ENCODE data around the gene CDH8.
A peak's percentile ranks its signal among the peaks of the same experiment; 100 is the strongest.
"Not testable (repeated sequence)": the region's sequence is repeated elsewhere in the genome, so short reads cannot be mapped to it uniquely, and the experiment has no call there.

CDH8 gene

GRCh38 chr16:61934601-61935000 is 101.6 kb downstream of the CDH8 start:
- DNase-seq (ENCODE audit: low spot score): no peak

DNA sequence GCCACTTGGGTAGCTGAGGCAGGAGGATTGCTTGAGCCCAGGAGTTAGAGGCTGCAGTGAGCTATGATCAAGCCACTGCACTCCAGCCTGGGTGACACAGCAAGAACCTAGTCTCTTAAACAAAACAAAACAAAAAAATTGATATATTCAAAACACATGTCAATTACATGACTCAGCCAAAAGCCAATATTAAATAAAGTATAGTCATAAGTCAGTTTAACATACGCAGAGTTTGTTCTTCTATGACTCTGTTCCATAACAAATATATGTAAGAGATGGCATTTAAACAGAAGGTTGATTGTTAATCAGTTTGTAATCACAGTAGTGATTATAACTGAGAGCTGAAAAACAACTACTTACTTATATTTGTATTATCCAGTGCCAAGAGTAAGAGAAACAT is 106.5 kb downstream of the CDH8 start:
- DNase-seq (ENCODE audit: low spot score): no peak

DNA sequence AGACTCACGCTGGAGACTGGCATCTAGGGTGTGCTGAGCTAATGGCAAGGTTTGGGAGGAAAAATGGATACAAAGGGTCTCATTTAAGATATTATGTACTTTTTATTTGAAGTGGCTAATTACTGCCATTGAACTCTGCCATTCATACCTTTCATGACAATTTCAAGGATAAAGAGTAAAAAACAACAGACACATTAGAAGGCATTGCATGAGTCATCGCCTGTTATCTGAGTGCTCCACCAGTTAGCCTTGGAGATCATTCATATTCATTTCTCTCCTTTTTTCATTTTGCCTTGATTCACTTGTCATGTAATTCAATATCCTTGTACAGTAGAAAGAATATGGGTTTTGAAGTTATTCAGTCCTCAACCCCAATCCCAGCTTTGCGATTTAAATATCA is 109.5 kb downstream of the CDH8 start:
- no peak for DNase-seq (ENCODE audit: low spot score)

- no peak for DNase-seq (ENCODE audit: low spot score)
Measured at GRCh38 chr16:61923629-61924028, 112.6 kb downstream of the CDH8 start.

GRCh38 chr16:61921373-61921772 is 114.9 kb downstream of the CDH8 start:
- DNase-seq (ENCODE audit: low spot score): no peak

GRCh38 chr16:61917865-61918826 is 118.1 kb downstream of the CDH8 start:
- not testable (repeated sequence) for DNase-seq (ENCODE audit: low spot score)

DNA sequence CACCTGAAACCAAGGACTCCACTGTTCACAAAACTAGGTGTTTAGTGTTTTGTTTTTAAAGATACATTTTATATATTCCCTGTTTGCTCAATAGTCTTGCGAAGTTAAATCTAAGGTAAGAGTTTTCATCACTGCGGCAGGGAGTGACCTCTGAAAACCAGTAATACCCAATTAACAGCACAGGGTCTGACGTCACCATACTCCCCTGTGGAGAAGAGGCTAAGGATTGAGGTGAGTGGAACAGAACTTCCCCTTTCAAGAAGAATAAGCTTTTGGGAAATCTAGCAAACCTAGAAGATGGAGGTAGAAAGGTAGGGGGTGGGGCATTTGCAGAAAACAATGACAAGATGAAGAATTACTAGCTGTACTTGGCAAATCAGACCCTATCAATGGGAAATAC is 120.7 kb downstream of the CDH8 start:
- no peak for DNase-seq (ENCODE audit: low spot score)

DNA sequence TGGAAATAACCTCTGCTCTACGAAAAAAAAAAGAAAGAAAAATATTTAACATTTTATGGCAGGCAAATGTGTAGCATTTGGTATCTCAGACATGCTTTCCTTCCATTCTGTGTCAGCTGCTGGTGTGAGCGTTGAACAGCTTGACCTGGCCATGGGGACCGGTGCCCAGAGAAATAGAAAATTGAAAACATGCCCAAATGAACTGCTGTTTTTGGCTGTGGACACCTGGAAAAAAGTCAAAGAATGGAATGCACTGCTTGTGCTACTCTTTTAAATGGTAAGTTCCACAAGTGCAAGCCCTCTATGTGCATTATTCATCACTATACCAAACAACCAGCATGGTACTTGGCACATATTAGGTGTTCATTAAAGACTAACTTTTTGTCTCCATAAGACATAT is 127.2 kb downstream of the CDH8 start:
- DNase-seq (ENCODE audit: low spot score): no peak

DNA sequence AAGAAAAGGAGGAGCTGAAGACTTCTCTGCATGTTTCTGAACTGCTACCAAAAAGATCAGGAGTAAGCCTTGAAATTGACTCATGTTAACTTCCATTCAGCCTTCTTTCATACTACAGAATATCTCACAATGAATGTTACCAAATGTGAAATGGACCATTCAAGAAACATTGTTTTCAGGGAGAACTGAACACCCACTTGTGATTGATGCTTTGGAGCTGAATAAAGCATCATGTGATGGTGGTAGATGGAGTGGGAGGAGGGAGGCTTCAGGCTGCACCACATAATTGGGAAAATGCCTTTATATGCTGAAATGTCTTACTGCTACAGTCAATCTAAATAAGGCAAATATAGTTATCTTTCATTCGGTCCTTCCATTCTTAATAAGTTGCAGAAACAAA is 127.8 kb downstream of the CDH8 start:
- no peak for DNase-seq (ENCODE audit: low spot score)

DNA sequence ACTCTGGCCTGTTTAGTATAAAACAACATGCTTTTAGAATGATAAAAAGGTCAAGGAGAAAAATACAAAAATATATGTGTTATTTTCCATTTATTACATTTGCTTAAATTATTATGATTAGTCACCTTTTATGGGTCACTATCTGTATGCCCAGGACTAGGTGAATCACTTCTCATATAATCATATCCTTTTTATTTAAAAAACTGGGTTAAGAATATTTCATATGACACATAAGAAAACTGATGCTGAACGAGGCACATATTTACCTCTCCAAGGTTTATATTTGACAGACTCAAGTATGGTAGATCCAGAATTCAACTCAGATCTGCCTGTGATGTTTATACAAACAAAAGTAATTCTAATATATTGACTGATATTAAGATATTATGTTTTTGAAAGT is 134.5 kb downstream of the CDH8 start:
- no peak for DNase-seq (ENCODE audit: low spot score)

DNA sequence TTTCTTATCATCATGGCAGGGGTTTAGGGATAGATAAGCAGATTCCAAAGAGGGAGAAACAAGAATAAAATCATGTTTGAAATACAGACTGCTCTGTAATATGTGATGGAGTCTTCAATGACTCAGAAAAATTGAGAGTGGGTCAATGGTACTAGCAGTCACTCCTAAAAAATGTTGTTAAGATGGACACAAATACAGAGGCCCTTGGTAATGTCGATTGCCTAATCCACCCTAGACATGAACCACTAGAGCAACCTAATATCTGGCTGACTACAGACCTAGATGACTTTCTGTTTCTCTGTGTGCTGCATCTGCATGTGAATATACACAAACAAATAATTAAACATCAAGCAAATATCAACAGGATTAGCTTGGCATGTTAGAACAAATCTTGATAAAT is 135.8 kb downstream of the CDH8 start:
- no peak for DNase-seq (ENCODE audit: low spot score)

DNA sequence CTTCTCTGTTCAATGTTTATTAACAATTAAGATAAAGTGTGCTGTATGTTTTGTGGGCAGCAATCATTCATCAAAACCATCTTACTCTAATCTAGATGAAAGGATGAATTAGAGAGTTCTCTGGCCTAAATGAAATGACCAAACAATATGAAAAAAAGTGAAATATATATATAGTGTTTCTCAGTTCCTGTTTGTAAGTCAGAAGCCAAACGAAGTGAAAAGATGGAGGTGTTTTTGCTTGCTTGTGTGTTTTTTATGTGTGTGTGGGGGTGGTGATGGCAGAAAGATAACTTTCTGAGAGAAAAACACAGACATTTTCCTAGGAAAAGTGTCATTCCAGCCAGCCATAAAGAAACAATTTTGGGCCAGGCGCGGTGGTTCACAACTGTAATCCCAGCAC is 138.6 kb downstream of the CDH8 start:
- DNase-seq (ENCODE audit: low spot score): no peak

- DNase-seq (ENCODE audit: low spot score): no peak
Measured at GRCh38 chr16:61892531-61892930, 143.7 kb downstream of the CDH8 start.

DNA sequence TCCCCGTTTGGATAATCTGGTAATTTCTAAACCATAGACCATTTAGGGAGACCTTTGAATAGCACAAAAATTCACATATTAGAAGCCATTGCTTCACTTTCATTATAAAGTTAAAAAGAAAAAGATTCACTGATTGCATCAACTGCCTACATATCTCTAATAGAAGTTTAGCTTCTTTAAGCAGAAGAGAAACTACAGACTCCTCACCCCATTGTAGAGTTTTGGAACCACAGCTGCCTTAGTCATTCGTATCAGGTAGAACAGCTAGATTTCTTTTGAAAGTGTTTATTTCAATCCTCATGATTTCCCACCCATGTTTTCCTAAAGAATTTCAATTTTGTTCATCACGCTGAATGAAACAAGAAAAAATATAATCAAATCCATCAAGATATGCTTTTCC is 144.8 kb downstream of the CDH8 start:
- no peak for DNase-seq (ENCODE audit: low spot score)

DNA sequence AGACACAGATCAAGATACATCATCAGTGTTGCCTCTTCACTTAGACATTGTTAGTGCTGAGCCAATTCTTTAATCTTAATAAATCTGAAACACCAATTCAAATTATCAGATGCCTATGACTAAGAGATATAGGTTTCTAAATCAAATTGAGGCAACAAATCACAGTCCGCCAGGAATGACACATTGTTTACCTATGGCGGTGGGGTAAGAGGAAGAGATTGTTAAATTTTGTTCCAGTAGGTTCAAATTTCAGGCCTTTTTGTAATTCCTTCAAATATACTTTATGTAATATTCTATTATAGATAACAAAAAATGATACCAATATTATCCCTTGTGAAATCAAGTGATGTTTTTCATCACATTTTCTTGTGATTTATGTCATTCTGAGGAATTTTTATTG is 145.9 kb downstream of the CDH8 start:
- DNase-seq (ENCODE audit: low spot score): no peak

GRCh38 chr16:61887903-61888302 is 148.3 kb downstream of the CDH8 start:
- peak; percentile 50 for DNase-seq (ENCODE audit: low spot score)

DNA sequence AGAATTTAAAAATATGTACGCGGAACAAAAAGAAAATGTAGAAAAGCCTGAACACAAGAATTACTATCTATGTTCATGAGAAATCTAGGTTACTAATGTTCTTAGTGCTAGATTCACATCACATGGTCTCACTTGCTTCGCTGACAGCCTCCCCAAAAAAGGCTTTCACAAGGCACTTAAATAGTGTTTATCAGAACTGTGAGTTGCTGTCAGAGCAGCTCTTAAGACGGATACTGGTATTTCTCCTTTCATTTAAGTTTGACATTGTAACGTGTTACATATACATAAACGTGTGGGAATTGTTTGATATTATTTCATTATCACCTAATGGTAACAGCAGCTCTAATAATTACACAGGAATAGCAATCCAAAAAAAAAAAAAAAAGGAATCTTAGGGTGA is 150.9 kb downstream of the CDH8 start:
- DNase-seq (ENCODE audit: low spot score): no peak

DNA sequence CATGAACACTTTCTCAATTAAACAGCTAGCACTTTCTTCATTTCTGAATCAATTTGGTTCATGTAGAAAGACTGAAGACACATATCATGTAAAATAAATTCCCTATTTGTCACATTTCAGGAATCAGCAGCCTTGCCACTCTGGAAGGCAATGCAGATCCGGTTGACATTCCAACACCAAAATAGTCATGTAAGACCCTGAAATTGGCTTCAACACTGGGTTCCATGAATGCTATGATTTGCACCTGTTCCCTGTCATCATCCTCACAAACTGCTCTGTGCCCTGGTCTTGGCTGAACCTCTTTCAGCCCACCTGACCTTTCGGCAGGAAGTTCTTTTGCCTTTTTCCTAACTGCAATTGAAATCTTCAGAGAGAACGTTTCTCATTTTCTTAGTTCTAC is 156.9 kb downstream of the CDH8 start:
- DNase-seq (ENCODE audit: low spot score): no peak

- DNase-seq (ENCODE audit: low spot score): no peak
Measured at GRCh38 chr16:61877436-61877835, 158.8 kb downstream of the CDH8 start.

DNA sequence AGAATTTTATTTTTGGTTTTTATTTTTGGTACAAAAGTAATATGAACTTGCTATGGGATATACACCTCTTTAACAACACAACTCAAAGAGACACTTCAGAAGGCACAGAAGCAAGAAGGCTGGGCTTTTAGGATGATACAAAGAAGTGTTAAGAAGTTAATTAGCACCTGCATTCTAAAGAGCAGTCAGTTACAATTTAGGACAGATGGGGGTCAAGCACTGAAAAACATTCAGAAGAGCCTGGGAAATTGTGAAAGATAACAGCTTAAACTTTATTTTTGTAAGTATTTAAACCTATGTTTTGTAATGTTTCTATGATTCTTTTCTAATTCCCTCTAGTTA is 163.5 kb downstream of the CDH8 start:
- DNase-seq (ENCODE audit: low spot score): no peak

GRCh38 chr16:61871837-61872777 is 164.1 kb downstream of the CDH8 start:
- no peak for DNase-seq (ENCODE audit: low spot score)

- DNase-seq (ENCODE audit: low spot score): no peak
Measured at GRCh38 chr16:61862221-61863155, 173.8 kb downstream of the CDH8 start.
